HEK293T (cell line): ENCODE results near the gene CDSN.

Experiments
- ARNT ChIP-seq: fragments of 450-650 bp; IDR thresholded peaks from 2 replicates; pipeline ENCODE4 v1.6.1; 2017; ENCODE audit warnings: mild to moderate bottlenecking
- BHLHE40 ChIP-seq: fragments of 450-650 bp; IDR thresholded peaks from 2 replicates; pipeline ENCODE4 v1.6.1; 2016; ENCODE audit warnings: mild to moderate bottlenecking, moderate library complexity, borderline replicate concordance
- ELF4 ChIP-seq: fragments of 450-650 bp; IDR thresholded peaks from 2 replicates; pipeline ENCODE4 v1.6.1; 2017; ENCODE audit warnings: antibody characterized with exemption
- FOXA1 ChIP-seq: fragments of 450-650 bp; IDR thresholded peaks from 2 replicates; pipeline ENCODE4 v1.6.1; 2016; ENCODE audit warnings: mild to moderate bottlenecking
- FOXK2 ChIP-seq: fragments of 450-650 bp; IDR thresholded peaks from 2 replicates; pipeline ENCODE4 v1.6.1; 2016; ENCODE audit warnings: mild to moderate bottlenecking
- FOXM1 ChIP-seq: fragments of 450-650 bp; IDR thresholded peaks from 2 replicates; pipeline ENCODE4 v1.6.1; 2017; ENCODE audit warnings: mild to moderate bottlenecking, borderline replicate concordance
- L3MBTL2 ChIP-seq: fragments of 450-650 bp; conservative IDR thresholded peaks from 2 replicates; pipeline ENCODE4 v1.6.1; 2016; ENCODE audit warnings: mild to moderate bottlenecking
- LEF1 ChIP-seq: fragments of 450-650 bp; IDR thresholded peaks from 2 replicates; pipeline ENCODE4 v1.6.1; 2017; ENCODE audit warnings: mild to moderate bottlenecking, borderline replicate concordance
- NFRKB ChIP-seq: fragments of 450-650 bp; IDR thresholded peaks from 2 replicates; pipeline ENCODE4 v1.6.1; 2016; ENCODE audit warnings: mild to moderate bottlenecking, moderate library complexity
- PKNOX1 ChIP-seq: fragments of 450-650 bp; IDR thresholded peaks from 2 replicates; pipeline ENCODE4 v1.6.1; 2016
- SP1 ChIP-seq: fragments of 450-650 bp; IDR thresholded peaks from 2 replicates; pipeline ENCODE4 v1.6.1; 2017
- SUZ12 ChIP-seq: fragments of 450-650 bp; IDR thresholded peaks from 2 replicates; pipeline ENCODE4 v1.6.1; 2016; ENCODE audit warnings: mild to moderate bottlenecking
- ZNF384 ChIP-seq: fragments of 450-650 bp; IDR thresholded peaks from 2 replicates; pipeline ENCODE4 v1.6.1; 2016

- TF ChIP-seq ZNF384 (no peak), SUZ12 (no peak), BHLHE40 (no peak), FOXA1 (no peak), SP1 (no peak), FOXK2 (no peak), ELF4 (no peak), PKNOX1 (no peak), ARNT (no peak), LEF1 (no peak), NFRKB (no peak), FOXM1 (no peak), L3MBTL2 (no peak)
Observed at GRCh38 chr6:31140643-31141042, 20.4 kb upstream of the CDSN start.
